ENCODE measurements around the gene KCNJ16.

- TF ChIP-seq, protein P1, sequence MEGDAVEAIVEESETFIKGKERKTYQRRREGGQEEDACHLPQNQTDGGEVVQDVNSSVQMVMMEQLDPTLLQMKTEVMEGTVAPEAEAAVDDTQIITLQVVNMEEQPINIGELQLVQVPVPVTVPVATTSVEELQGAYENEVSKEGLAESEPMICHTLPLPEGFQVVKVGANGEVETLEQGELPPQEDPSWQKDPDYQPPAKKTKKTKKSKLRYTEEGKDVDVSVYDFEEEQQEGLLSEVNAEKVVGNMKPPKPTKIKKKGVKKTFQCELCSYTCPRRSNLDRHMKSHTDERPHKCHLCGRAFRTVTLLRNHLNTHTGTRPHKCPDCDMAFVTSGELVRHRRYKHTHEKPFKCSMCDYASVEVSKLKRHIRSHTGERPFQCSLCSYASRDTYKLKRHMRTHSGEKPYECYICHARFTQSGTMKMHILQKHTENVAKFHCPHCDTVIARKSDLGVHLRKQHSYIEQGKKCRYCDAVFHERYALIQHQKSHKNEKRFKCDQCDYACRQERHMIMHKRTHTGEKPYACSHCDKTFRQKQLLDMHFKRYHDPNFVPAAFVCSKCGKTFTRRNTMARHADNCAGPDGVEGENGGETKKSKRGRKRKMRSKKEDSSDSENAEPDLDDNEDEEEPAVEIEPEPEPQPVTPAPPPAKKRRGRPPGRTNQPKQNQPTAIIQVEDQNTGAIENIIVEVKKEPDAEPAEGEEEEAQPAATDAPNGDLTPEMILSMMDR (conservative IDR thresholded peaks at IDR 0.05; ENCODE audit: low read length): no peak
- no peak for TF ChIP-seq EZH2phosphoT487 (IDR thresholded peaks at IDR 0.05; ENCODE audit: borderline replicate concordance)
Observed at GRCh38 chr17:70073310-70073709, 1.7 kb upstream of the KCNJ16 start.

All from Loucy (cell line).